Measurements from ENCODE around the gene BCKDHA. TPM values are rescaled to one million over a fixed set of nuclear protein-coding genes. Genes with fewer than 3 reads are reported as not detected.

The BCKDHA gene
- total RNA-seq, 4 donors from 2014 or later: 40.7 to 75.2 (median 54.0) TPM

DNA sequence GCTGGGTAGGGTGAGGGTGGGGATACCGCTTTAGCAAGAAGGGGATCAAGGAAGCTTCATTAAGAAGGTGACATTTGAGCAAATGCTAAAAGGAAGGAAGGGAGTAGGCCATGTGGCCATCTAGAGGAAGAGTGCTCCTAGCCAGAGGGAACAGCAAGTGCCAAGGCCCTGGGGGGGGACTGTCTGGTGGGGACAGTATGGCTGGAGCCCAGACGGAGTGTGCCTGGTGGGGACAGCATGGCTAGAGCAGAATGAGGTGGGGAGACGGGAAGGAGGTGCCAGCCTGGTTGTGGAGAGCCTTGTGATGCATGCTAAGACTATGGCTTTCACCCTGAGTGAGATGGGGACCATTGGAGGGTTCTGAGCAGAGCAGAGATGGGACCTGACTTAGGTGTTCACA lies 41.8 kb upstream of the BCKDHA start:
- TF ChIP-seq, protein P1, sequence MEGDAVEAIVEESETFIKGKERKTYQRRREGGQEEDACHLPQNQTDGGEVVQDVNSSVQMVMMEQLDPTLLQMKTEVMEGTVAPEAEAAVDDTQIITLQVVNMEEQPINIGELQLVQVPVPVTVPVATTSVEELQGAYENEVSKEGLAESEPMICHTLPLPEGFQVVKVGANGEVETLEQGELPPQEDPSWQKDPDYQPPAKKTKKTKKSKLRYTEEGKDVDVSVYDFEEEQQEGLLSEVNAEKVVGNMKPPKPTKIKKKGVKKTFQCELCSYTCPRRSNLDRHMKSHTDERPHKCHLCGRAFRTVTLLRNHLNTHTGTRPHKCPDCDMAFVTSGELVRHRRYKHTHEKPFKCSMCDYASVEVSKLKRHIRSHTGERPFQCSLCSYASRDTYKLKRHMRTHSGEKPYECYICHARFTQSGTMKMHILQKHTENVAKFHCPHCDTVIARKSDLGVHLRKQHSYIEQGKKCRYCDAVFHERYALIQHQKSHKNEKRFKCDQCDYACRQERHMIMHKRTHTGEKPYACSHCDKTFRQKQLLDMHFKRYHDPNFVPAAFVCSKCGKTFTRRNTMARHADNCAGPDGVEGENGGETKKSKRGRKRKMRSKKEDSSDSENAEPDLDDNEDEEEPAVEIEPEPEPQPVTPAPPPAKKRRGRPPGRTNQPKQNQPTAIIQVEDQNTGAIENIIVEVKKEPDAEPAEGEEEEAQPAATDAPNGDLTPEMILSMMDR (IDR thresholded peaks at IDR 0.05): no peak
- TF ChIP-seq EP300 (IDR thresholded peaks at IDR 0.05): no peak
- TF ChIP-seq POLR2A (IDR thresholded peaks at IDR 0.05; ENCODE audit: low read depth): no peak
- no peak for TF ChIP-seq POLR2AphosphoS5 (IDR thresholded peaks at IDR 0.05)
- peaks cover 9 to 41% (median 37%) of the 10 kb centered on the region in 4 donors for H3K4me1 ChIP-seq
- no peak overlapping the region for H3K4me3 ChIP-seq
- no peaks in the 10 kb centered on the region for H3K9me3 ChIP-seq
- no peaks in the 10 kb centered on the region for H3K36me3 ChIP-seq
- H3K27ac ChIP-seq (replicated peaks in 1 of 4): no peak overlapping the region
- no peak for DNase-seq (ENCODE audit: extremely low spot score)
- intact Hi-C loops (cut with DNase I): no loop called here
- 54% methylated on average over 3 of the region's 3 CpGs for WGBS
- peaks cover 0 to 6% (median 0%) of the 10 kb centered on the region in 4 donors for H3K27me3 ChIP-seq

DNA sequence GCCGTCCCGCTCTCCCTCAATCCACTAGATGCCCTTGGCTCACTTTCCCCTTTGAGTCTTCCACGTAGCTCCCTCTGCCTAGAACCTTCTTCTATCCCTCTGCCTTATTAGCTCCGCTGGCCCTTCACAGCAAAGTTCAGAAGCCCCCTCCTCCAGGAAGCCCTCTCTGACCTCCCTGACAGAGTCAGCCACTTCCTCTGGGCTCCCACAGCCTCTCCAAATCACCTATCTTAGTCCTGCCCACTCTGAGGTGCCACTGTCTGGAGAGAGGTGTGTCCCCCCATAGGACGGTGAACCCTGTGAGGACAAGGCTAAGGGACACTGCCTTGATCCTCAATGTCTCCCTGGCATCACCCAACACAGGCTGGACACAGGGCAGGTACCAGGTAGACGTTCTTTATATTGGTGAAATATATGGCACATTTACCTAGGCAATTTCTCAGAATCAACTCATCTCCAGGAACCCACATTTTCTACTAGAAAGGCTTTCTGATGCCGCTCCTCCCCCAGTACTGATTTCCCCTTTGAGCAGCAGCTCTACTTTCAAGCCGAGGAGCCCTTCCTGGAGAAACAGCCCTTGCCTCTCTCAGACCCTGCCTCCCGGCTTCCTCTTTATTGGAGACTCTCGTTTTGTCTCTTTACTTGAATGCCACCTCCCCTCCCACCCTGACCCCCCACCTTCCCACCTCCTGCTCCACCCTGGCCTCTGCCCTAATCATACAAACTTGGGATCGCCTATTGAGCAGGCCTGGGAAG lies 40.5 kb upstream of the BCKDHA start:
- DNase-seq (ENCODE audit: extremely low spot score): no peak
- Histone ChIP-seq H3K4me1 (peaks cover 9 to 29% (median 24%) of the 10 kb centered on the region in 4 donors), H3K27ac (replicated peaks in 1 of 4) (no peak overlapping the region), H3K4me3 (no peak overlapping the region), H3K36me3 (no peaks in the 10 kb centered on the region), H3K9me3 (no peaks in the 10 kb centered on the region), H3K27me3 (peaks cover 0 to 6% (median 0%) of the 10 kb centered on the region in 4 donors)
- TF ChIP-seq EP300 (IDR thresholded peaks at IDR 0.05) (no peak), POLR2A (IDR thresholded peaks at IDR 0.05; ENCODE audit: low read depth) (no peak), POLR2AphosphoS5 (IDR thresholded peaks at IDR 0.05) (no peak)
- TF ChIP-seq, protein P1 (IDR thresholded peaks at IDR 0.05): no peak
- WGBS: 74% methylated on average over 11 of the region's 11 CpGs
- intact Hi-C loops (cut with DNase I): no loop called here

DNA sequence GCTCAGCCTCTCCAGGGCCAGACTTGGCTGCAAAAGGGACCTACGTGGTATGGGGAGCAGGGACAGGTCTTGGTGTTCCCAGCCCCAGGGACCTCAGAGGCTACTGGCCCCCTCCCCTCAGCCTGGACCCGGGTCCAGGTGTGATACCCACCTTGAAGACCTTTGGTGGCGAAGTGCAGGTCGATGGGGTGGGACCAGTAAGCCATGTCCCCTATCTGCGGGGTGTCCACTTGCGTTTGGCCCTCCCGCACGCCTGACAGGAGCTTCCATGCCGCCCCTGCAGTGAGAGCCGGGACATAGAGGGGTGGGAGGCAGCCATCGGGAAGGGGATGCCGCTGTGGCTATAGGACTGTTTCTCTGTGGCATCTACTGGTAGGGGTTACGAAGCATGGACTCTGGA lies 39.9 kb upstream of the BCKDHA start:
- DNase-seq (ENCODE audit: extremely low spot score): no peak
- Histone ChIP-seq H3K27ac (replicated peaks in 1 of 4) (no peak overlapping the region), H3K4me1 (peaks cover 9 to 27% (median 21%) of the 10 kb centered on the region in 4 donors), H3K9me3 (no peaks in the 10 kb centered on the region), H3K27me3 (peaks cover 0 to 6% (median 0%) of the 10 kb centered on the region in 4 donors), H3K4me3 (no peak overlapping the region), H3K36me3 (no peaks in the 10 kb centered on the region)
- WGBS: 92% methylated on average over 12 of the region's 13 CpGs
- TF ChIP-seq, protein P1 (IDR thresholded peaks at IDR 0.05): no peak
- no peak for TF ChIP-seq POLR2AphosphoS5 (IDR thresholded peaks at IDR 0.05)
- no peak for TF ChIP-seq POLR2A (IDR thresholded peaks at IDR 0.05; ENCODE audit: low read depth)
- TF ChIP-seq EP300 (IDR thresholded peaks at IDR 0.05): no peak
- intact Hi-C loops (cut with DNase I): no loop called here

DNA sequence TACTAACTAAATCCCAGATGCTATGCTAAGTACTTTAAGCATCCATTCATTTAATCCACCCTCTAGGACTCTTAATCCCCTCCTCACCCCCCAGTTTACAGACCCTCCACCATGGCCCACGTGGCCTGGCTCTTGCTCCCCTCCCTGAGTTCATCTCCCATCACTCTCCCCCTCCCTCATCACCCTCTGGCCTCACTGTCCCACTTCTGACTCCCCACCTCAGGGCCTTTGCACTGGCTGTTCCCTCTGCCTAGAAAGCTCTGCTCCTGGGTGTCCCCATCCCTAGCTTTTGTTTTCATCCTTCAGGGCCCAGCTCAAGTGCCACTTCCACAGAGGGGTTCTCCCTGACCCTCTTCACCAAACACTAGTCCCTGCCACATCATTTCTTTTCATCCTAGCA lies 37.9 kb upstream of the BCKDHA start:
- intact Hi-C loops (cut with DNase I): no loop called here
- Histone ChIP-seq H3K9me3 (no peaks in the 10 kb centered on the region), H3K4me3 (no peak overlapping the region), H3K4me1 (peaks cover 6 to 26% (median 18%) of the 10 kb centered on the region in 4 donors), H3K36me3 (no peaks in the 10 kb centered on the region), H3K27ac (replicated peaks in 1 of 4) (no peak overlapping the region), H3K27me3 (no peaks in the 10 kb centered on the region)
- DNase-seq (ENCODE audit: extremely low spot score): no peak
- TF ChIP-seq, protein P1 (IDR thresholded peaks at IDR 0.05): no peak
- TF ChIP-seq POLR2A (IDR thresholded peaks at IDR 0.05; ENCODE audit: low read depth): no peak
- TF ChIP-seq POLR2AphosphoS5 (IDR thresholded peaks at IDR 0.05): no peak
- no peak for TF ChIP-seq EP300 (IDR thresholded peaks at IDR 0.05)
- 100% methylated on average over 1 of the region's 1 CpG for WGBS

Data from esophagus muscularis mucosa (tissue), 4 donors.